Activated naive CD8-positive, alpha-beta T cell treated with anti-CD3 and anti-CD28 coated beads for 36 hours (primary cell): Measurements from ENCODE around the gene NPAS3. TPM values are rescaled to one million over a fixed set of nuclear protein-coding genes. Genes with fewer than 3 reads are reported as not detected.

Source experiments
- DNase-seq: peaks from one replicate; pipeline ENCODE4 v3.0.0; 2021
- H3K27ac Mint-ChIP-seq: one replicate; pipeline ENCODE4 v1.8.0; 2022; ENCODE audit warnings: mild to moderate bottlenecking, moderate library complexity, mixed read lengths
- H3K27me3 Mint-ChIP-seq: one replicate; pipeline ENCODE4 v1.8.0; 2022; ENCODE audit warnings: mild to moderate bottlenecking, mixed read lengths
- H3K36me3 Mint-ChIP-seq: one replicate; pipeline ENCODE4 v1.8.0; 2021; ENCODE audit warnings: mild to moderate bottlenecking, mixed read lengths
- H3K4me1 Mint-ChIP-seq: one replicate; pipeline ENCODE4 v1.8.0; 2021; ENCODE audit warnings: mixed read lengths
- H3K4me3 Mint-ChIP-seq: one replicate; pipeline ENCODE4 v1.8.0; 2022; ENCODE audit warnings: mild to moderate bottlenecking, moderate library complexity, mixed read lengths
- H3K9me3 Mint-ChIP-seq: one replicate; pipeline ENCODE4 v1.8.0; 2022; ENCODE audit warnings: mixed read lengths
- total RNA-seq, 2 experiments: library from RNA; stranded (reverse); gene quantifications; one replicate each; pipeline ENCODE4 v1.2.3, GENCODE V29; 2021

NPAS3 gene
- total RNA-seq, 2 experiments from 2014 or later: not detected

- peaks cover 2% of the 10 kb centered on the region for H3K27me3 Mint-ChIP-seq
- no peaks in the 10 kb centered on the region for H3K9me3 Mint-ChIP-seq
Measured at GRCh38 chr14:33290641-33291040, 352.0 kb downstream of the NPAS3 start.

DNA sequence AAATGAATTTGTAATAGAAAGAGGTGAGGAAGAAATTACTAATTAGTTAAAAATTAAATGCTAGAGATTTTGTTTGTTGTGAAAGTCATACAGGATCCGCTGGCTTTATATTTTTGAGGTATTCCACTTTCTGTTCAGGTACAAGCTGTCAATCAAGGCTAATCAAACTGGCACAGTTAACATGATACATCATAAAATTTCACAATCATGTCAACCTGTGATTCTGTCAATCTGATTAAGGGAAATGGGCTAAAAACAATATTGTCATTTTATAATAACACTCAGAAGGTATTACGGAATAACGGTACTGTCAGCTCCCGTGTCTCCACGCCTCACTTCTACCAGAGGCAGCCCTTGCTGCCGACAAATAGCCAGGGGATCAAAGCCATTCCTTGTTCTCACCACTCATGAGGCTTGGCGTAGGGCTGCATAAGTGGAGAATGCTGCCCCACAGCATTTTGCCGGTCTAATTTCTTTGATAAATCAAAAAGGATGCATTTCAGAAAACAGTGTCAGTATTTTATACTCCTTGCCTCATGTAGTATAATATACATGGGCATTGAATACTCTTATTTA, 352.9 kb downstream of the NPAS3 start:
- Mint-ChIP-seq H3K27me3 (peaks cover 2% of the 10 kb centered on the region), H3K27ac (no peak overlapping the region), H3K4me1 (no peaks in the 10 kb centered on the region), H3K4me3 (no peak overlapping the region), H3K9me3 (no peaks in the 10 kb centered on the region), H3K36me3 (no peaks in the 10 kb centered on the region)
- DNase-seq: no peak

More at GRCh38 chr14:33290641-33291040, 352.0 kb downstream of the NPAS3 start:
- Mint-ChIP-seq H3K4me1 (no peaks in the 10 kb centered on the region), H3K27ac (no peak overlapping the region), H3K4me3 (no peak overlapping the region), H3K36me3 (no peaks in the 10 kb centered on the region)
- no peak for DNase-seq

- H3K4me3 Mint-ChIP-seq: no peak overlapping the region
- no peaks in the 10 kb centered on the region for H3K4me1 Mint-ChIP-seq
- no peaks in the 10 kb centered on the region for H3K9me3 Mint-ChIP-seq
- DNase-seq: no peak
- H3K27ac Mint-ChIP-seq: no peak overlapping the region
- H3K36me3 Mint-ChIP-seq: no peaks in the 10 kb centered on the region
- H3K27me3 Mint-ChIP-seq: peaks cover under 1% of the 10 kb centered on the region
Measured at GRCh38 chr14:33294419-33294818, 355.7 kb downstream of the NPAS3 start.

DNA sequence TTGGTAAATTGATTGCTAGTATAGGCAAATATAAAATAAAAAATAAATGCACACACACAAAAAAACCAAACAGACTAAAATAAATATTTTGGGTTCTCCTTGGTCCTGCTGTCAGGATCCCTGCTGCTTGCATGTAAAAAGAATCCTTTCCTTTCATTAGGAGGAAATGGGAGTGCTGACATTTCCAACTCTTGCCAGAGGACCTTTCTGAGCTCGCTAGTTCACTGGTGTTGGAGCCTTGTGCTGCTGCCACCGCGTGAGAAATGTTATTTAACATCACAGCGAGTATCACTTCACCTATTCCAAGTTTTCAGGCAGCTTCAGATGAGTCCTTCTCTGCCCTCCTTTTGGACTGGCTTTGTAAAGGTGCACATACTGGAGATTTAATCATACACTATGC, 358.9 kb downstream of the NPAS3 start:
- Mint-ChIP-seq H3K36me3 (no peaks in the 10 kb centered on the region), H3K27ac (no peak overlapping the region), H3K4me1 (no peaks in the 10 kb centered on the region), H3K27me3 (no peaks in the 10 kb centered on the region), H3K4me3 (no peak overlapping the region), H3K9me3 (no peaks in the 10 kb centered on the region)
- DNase-seq: no peak

GRCh38 chr14:33307691-33308251, 369.1 kb downstream of the NPAS3 start:
- Mint-ChIP-seq H3K4me3 (no peak overlapping the region), H3K36me3 (no peaks in the 10 kb centered on the region), H3K27me3 (no peaks in the 10 kb centered on the region), H3K27ac (no peak overlapping the region), H3K9me3 (no peaks in the 10 kb centered on the region), H3K4me1 (no peaks in the 10 kb centered on the region)
- DNase-seq: no peak

- H3K27ac Mint-ChIP-seq: no peak overlapping the region
- H3K4me3 Mint-ChIP-seq: no peak overlapping the region
- no peaks in the 10 kb centered on the region for H3K36me3 Mint-ChIP-seq
- H3K27me3 Mint-ChIP-seq: no peaks in the 10 kb centered on the region
- no peaks in the 10 kb centered on the region for H3K4me1 Mint-ChIP-seq
- H3K9me3 Mint-ChIP-seq: no peaks in the 10 kb centered on the region
- DNase-seq: no peak
Measured at GRCh38 chr14:33309106-33309505, 370.4 kb downstream of the NPAS3 start.

GRCh38 chr14:33315217-33315616, 376.5 kb downstream of the NPAS3 start:
- Mint-ChIP-seq H3K27me3 (no peaks in the 10 kb centered on the region), H3K27ac (no peak overlapping the region), H3K4me3 (no peak overlapping the region), H3K4me1 (no peaks in the 10 kb centered on the region), H3K9me3 (peaks cover 6% of the 10 kb centered on the region), H3K36me3 (no peaks in the 10 kb centered on the region)
- DNase-seq: no peak

- Mint-ChIP-seq H3K36me3 (no peaks in the 10 kb centered on the region), H3K4me1 (no peaks in the 10 kb centered on the region), H3K9me3 (peaks cover 6% of the 10 kb centered on the region), H3K4me3 (no peak overlapping the region), H3K27me3 (no peaks in the 10 kb centered on the region), H3K27ac (no peak overlapping the region)
- DNase-seq: no peak
Measured at GRCh38 chr14:33315721-33316120, 377.0 kb downstream of the NPAS3 start.

DNA sequence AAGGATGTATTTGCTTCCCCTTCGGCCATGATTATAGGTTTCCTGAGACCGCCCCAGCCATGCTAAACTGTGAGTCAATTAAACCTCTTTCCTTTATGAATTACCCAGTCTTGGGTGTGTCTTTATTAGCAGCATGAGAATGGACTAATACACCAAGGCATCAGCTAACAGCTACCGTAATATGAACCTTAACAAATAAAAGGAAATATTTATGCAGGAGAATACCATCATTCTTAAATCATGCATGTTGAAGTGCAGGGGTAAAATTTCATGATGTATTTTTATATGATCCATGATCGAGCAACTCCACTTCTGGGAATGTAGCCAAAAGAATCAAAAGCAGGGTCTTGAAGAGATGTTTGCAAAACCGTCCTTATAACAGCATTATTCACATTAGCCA, 379.0 kb downstream of the NPAS3 start:
- Mint-ChIP-seq H3K9me3 (peaks cover 6% of the 10 kb centered on the region), H3K27ac (no peak overlapping the region), H3K27me3 (no peaks in the 10 kb centered on the region), H3K4me1 (no peaks in the 10 kb centered on the region), H3K4me3 (no peak overlapping the region), H3K36me3 (no peaks in the 10 kb centered on the region)
- DNase-seq: no peak

- no peaks in the 10 kb centered on the region for H3K4me1 Mint-ChIP-seq
- H3K9me3 Mint-ChIP-seq: no peaks in the 10 kb centered on the region
- H3K27me3 Mint-ChIP-seq: no peaks in the 10 kb centered on the region
- H3K36me3 Mint-ChIP-seq: no peaks in the 10 kb centered on the region
- no peak for DNase-seq
- H3K27ac Mint-ChIP-seq: no peak overlapping the region
- H3K4me3 Mint-ChIP-seq: no peak overlapping the region
Measured at GRCh38 chr14:33323979-33324378, 385.3 kb downstream of the NPAS3 start.

DNA sequence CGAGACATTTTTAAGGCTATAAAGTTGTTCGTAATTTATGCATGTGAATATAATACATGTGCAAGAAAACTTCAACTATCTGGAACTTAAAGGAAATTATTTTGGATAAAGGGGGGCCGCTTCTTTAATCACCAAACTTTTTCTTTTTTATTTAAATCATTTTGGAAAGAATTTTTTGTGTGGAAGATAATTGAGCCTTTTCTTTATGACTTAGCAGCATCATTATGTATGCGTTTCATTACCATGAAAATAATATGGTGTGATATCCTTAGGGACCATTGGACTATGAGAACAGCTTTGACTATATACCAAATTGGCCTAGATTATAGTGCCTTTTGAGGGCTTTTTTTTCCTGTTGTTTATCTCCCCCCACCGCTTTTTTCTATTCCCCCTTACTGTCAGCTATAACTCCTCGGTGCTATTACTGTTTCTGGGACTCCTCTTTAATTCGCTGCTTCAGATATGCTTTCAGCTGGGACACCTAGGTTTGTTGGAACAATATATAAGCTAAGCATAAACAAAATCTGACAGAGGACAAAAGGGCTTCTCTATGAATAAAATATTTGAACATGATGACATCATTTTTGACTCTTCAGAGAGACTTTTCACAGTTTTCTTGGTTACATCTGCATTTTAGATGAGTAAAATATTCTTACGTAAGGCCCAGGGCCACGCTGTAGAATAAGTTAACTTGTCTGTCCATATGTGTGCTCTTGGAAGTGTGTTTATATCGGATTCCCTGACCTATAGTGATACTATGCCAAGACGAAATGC, 392.7 kb downstream of the NPAS3 start:
- no peak overlapping the region for H3K27ac Mint-ChIP-seq
- no peaks in the 10 kb centered on the region for H3K36me3 Mint-ChIP-seq
- H3K4me1 Mint-ChIP-seq: no peaks in the 10 kb centered on the region
- no peak for DNase-seq
- no peaks in the 10 kb centered on the region for H3K9me3 Mint-ChIP-seq
- H3K27me3 Mint-ChIP-seq: no peaks in the 10 kb centered on the region
- H3K4me3 Mint-ChIP-seq: no peak overlapping the region

DNA sequence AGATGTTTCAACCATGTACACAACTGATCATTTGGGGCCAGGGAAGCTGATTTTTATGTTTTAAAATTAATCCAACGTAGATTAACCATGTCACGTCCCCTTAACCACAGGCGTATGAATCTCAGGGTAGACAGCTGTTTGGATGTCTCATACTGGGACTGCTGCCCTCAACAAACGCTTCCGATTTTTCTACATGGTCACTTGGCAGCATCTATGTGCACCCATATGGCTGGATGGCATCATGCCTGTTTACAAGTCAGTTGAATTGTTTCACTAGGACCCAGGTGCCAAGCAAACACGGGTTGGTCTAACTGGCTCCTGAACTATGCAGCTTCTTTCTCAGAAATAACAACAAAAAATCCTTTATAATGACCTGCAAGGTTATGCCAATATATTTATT, 393.8 kb downstream of the NPAS3 start:
- no peaks in the 10 kb centered on the region for H3K4me1 Mint-ChIP-seq
- no peak overlapping the region for H3K4me3 Mint-ChIP-seq
- no peaks in the 10 kb centered on the region for H3K27me3 Mint-ChIP-seq
- no peaks in the 10 kb centered on the region for H3K36me3 Mint-ChIP-seq
- H3K9me3 Mint-ChIP-seq: peaks cover 1% of the 10 kb centered on the region
- no peak overlapping the region for H3K27ac Mint-ChIP-seq
- no peak for DNase-seq

DNA sequence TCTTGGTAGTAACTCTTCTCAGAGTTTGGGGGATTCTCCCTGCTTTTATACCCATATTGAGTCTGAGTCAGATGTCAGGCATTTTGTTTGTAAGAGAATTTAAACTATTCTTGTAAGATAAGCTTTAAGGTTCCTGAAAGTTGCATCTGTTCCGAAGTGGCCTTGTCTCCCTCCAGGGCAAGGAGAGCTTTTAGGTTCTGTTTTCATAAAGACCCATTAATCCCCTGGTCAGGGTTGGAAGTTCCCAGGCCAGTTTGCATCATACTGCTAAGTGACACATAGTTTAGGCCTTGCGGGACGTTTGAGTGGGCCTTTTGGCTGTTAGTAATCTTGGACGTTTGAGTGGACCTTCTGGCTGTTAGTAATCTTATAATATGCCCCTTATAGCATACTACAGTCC, 396.7 kb downstream of the NPAS3 start:
- Mint-ChIP-seq H3K27me3 (no peaks in the 10 kb centered on the region), H3K36me3 (no peaks in the 10 kb centered on the region), H3K9me3 (peaks cover 1% of the 10 kb centered on the region)

DNA sequence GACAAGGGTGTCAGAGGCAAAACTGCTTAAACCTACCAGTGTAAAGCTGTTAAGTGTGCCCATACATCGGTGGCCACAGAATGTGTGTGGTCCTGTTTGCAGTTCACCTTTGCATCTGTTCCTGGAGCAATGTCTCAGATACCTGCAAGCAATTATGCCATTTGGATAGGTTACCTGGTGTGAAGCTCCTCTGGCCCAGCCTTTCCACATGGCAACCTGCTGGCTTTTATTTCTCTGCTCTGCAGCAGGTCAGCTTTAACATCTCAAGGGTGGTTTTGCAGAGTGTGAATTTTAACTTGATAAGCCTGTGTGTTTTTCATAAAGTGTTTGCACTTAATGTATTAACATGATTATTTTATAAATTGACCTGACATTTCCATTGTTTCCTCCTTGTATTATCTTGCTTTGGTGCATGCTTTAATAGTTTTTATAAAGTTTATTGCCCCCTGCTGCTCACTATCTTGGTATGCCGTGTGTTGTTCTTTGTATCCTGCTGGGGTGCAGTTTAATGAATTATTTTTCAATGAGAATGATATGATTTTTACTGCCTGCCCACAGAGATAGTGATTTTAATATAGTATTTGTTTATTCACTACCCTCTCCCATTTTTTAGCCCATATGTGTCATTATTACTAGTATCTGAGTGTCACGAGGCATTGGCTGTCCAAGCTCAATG, 403.8 kb downstream of the NPAS3 start:
- no peak for DNase-seq
- no peak overlapping the region for H3K4me3 Mint-ChIP-seq
- no peaks in the 10 kb centered on the region for H3K27me3 Mint-ChIP-seq
- peaks cover 1% of the 10 kb centered on the region for H3K9me3 Mint-ChIP-seq
- H3K27ac Mint-ChIP-seq: no peak overlapping the region
- no peaks in the 10 kb centered on the region for H3K36me3 Mint-ChIP-seq
- no peaks in the 10 kb centered on the region for H3K4me1 Mint-ChIP-seq

More for the DNA sequence above, 396.7 kb downstream of the NPAS3 start:
- Mint-ChIP-seq H3K27ac (no peak overlapping the region), H3K4me3 (no peak overlapping the region), H3K4me1 (no peaks in the 10 kb centered on the region)
- DNase-seq: no peak

- DNase-seq: no peak
- peaks cover 1% of the 10 kb centered on the region for H3K9me3 Mint-ChIP-seq
- no peaks in the 10 kb centered on the region for H3K36me3 Mint-ChIP-seq
- no peak overlapping the region for H3K4me3 Mint-ChIP-seq
- no peaks in the 10 kb centered on the region for H3K4me1 Mint-ChIP-seq
- no peaks in the 10 kb centered on the region for H3K27me3 Mint-ChIP-seq
- H3K27ac Mint-ChIP-seq: no peak overlapping the region
Measured at GRCh38 chr14:33343016-33343415, 404.3 kb downstream of the NPAS3 start.
